Peyer's patch (tissue), 4 donors: Measurements from ENCODE around the gene ZFAND2A.

ENCODE experiments used
- CTCF ChIP-seq, 6 experiments: fragments of 450-650 bp in 4 of 6; fragments of 200-600 bp in 2 of 6; sonication (generic) in 1 of 6; IDR thresholded peaks; one replicate each; pipeline ENCODE4 v1.5.1; 2017 to 2019; ENCODE audit warnings: antibody characterized with exemption in 6 of 6, mild to moderate bottlenecking in 3 of 6, moderate library complexity in 1 of 6
- POLR2A ChIP-seq, 2 donors: fragments of 450-650 bp; IDR thresholded peaks; one replicate each; pipeline ENCODE4 v1.5.1; 2017; ENCODE audit warnings: antibody characterized with exemption in 2 of 2, mild to moderate bottlenecking in 2 of 2, moderate library complexity in 2 of 2

- no peak for TF ChIP-seq CTCF (IDR thresholded peaks at IDR 0.05)
- no peak for TF ChIP-seq POLR2A (IDR thresholded peaks at IDR 0.05)
These were observed 45.5 kb downstream of the ZFAND2A start for GRCh38 chr7:1114505-1114904.
